Nephron (organoid): ENCODE data around the gene MUC5AC.
"Not testable (repeated sequence)": the region's sequence is repeated elsewhere in the genome, so short reads cannot be mapped to it uniquely, and the experiment has no call there.

Experiments used
- H3K27ac Mint-ChIP-seq, 3 experiments: 2 replicates each; pipeline ENCODE4 v1.8.0; 2020; ENCODE audit warnings: mixed read lengths in 3 of 3, mild to moderate bottlenecking in 2 of 3, moderate library complexity in 1 of 3
- H3K27me3 Mint-ChIP-seq: 2 replicates; pipeline ENCODE4 v1.8.0; 2021; ENCODE audit warnings: low read depth, mild to moderate bottlenecking, moderate library complexity, mixed read lengths
- H3K36me3 Mint-ChIP-seq: 2 replicates; pipeline ENCODE4 v1.8.0; 2020; ENCODE audit warnings: low read depth, mixed read lengths
- H3K4me1 Mint-ChIP-seq: 2 replicates; pipeline ENCODE4 v1.8.0; 2020; ENCODE audit warnings: mixed read lengths
- H3K4me3 Mint-ChIP-seq, 3 experiments: 2 replicates each; pipeline ENCODE4 v1.8.0; 2020; ENCODE audit warnings: mild to moderate bottlenecking in 3 of 3, mixed read lengths in 3 of 3, moderate library complexity in 2 of 3
- H3K9me3 Mint-ChIP-seq: 2 replicates; pipeline ENCODE4 v1.8.0; 2020; ENCODE audit warnings: mixed read lengths
- CTCF ChIP-seq, 3 experiments: fragments of 200-600 bp; sonication (generic); IDR thresholded peaks; one replicate each; pipeline ENCODE4 v1.5.0; 2021; ENCODE audit warnings: antibody characterized with exemption in 3 of 3; ENCODE audit not compliant: unreplicated experiment in 3 of 3

Gene MUC5AC

DNA sequence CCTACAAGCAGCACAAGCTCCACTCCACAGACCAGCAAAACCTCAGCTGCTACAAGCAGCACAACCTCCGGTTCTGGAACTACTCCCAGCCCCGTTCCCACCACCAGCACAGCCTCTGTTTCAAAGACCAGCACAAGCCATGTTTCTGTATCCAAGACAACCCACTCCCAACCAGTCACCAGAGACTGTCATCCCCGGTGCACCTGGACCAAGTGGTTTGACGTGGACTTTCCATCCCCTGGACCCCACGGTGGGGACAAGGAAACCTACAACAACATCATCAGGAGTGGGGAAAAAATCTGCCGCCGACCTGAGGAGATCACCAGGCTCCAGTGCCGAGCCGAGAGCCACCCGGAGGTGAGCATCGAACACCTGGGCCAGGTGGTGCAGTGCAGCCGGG lies 32.1 kb downstream of the MUC5AC start:
- not testable (repeated sequence) for H3K4me3 Mint-ChIP-seq, H3K4me1 Mint-ChIP-seq, H3K36me3 Mint-ChIP-seq, H3K27ac Mint-ChIP-seq, H3K9me3 Mint-ChIP-seq, H3K27me3 Mint-ChIP-seq

DNA sequence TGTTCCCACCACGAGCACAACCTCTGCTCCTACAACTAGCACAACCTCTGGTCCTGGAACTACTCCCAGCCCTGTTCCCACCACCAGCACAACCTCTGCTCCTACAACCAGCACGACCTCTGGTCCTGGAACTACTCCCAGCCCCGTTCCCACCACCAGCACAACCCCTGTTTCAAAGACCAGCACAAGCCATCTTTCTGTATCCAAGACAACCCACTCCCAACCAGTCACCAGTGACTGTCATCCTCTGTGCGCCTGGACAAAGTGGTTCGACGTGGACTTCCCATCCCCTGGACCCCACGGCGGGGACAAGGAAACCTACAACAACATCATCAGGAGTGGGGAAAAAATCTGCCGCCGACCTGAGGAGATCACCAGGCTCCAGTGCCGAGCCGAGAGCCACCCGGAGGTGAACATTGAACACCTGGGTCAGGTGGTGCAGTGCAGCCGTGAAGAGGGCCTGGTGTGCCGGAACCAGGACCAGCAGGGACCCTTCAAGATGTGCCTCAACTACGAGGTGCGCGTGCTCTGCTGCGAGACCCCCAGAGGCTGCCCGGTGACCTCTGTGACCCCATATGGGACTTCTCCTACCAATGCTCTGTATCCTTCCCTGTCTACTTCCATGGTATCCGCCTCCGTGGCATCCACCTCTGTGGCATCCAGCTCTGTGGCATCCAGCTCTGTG lies 34.2 kb downstream of the MUC5AC start:
- H3K4me3 Mint-ChIP-seq, H3K4me1 Mint-ChIP-seq, H3K9me3 Mint-ChIP-seq, H3K27ac Mint-ChIP-seq, H3K36me3 Mint-ChIP-seq, H3K27me3 Mint-ChIP-seq: not testable (repeated sequence)

DNA sequence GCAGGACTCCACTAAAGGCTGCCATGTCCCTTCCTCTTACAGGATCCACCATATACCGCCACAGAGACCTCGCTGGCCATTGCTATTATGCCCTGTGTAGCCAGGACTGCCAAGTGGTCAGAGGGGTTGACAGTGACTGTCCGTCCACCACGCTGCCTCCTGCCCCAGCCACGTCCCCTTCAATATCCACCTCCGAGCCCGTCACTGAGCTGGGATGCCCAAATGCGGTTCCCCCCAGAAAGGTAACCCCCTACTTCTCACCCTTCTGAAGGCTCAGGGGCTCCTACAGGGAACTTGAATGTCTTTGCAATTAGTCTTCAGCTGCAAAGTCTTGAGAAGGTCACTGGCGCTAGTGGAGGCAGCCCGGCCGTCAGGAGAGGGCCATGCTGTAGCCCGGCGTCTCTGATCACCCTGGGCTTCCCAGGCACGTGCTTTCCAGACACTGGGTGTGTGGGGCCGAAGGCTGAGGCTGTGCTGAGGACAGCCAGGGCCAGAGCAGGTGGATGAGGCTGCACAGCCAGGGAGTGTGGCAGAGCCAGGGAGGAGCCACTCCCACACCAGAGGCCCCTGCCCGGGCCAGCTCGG lies 35.1 kb downstream of the MUC5AC start:
- no peaks in the 10 kb centered on the region for H3K4me1 Mint-ChIP-seq
- H3K27me3 Mint-ChIP-seq: peaks cover 5% of the 10 kb centered on the region

GRCh38 chr11:1193326-1194230 lies 35.8 kb downstream of the MUC5AC start:
- H3K27me3 Mint-ChIP-seq: peaks cover 5% of the 10 kb centered on the region
- no peak for TF ChIP-seq CTCF (IDR thresholded peaks at IDR 0.05; ENCODE audit: unreplicated experiment in 3 of 3)
- no peak overlapping the region for H3K4me3 Mint-ChIP-seq
- peaks cover 3% of the 10 kb centered on the region for H3K9me3 Mint-ChIP-seq
- no peaks in the 10 kb centered on the region for H3K4me1 Mint-ChIP-seq
- H3K27ac Mint-ChIP-seq: no peak overlapping the region
- H3K36me3 Mint-ChIP-seq: no peaks in the 10 kb centered on the region

More for the DNA sequence above, 35.1 kb downstream of the MUC5AC start:
- TF ChIP-seq CTCF (IDR thresholded peaks at IDR 0.05; ENCODE audit: unreplicated experiment in 3 of 3): no peak
- Mint-ChIP-seq H3K4me3 (no peak overlapping the region), H3K36me3 (no peaks in the 10 kb centered on the region), H3K9me3 (peaks cover 3% of the 10 kb centered on the region), H3K27ac (no peak overlapping the region)

DNA sequence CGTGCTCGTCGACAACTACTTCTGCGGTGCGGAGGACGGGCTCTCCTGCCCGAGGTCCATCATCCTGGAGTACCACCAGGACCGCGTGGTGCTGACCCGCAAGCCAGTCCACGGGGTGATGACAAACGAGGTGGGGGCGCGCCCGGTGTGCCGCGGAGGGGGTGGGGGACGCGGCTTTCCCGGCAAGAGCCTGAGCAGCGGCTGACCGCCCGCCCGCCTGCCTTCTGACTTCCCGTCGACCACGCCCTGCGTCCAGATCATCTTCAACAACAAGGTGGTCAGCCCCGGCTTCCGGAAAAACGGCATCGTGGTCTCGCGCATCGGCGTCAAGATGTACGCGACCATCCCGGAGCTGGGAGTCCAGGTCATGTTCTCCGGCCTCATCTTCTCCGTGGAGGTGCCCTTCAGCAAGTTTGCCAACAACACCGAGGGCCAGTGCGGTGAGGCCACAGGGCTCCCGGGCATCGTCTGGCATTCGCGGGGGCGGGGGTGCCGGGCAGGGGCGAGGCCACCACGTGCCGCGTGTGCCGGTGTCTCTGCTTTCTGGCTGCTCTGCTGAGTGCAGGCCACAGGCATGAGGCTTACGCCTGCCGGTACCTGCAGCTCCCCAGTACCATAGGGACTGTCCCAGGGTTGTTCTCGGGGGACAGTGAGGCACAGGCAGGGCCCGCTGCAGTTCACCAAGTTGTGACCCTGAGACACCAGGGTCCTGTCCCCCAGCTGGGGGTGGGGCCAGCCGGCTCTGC lies 36.7 kb downstream of the MUC5AC start:
- peaks cover 3% of the 10 kb centered on the region for H3K9me3 Mint-ChIP-seq
- H3K27ac Mint-ChIP-seq: no peak overlapping the region

More for the DNA sequence above, 36.7 kb downstream of the MUC5AC start:
- H3K27me3 Mint-ChIP-seq: peaks cover 5% of the 10 kb centered on the region
- no peaks in the 10 kb centered on the region for H3K36me3 Mint-ChIP-seq
- no peak overlapping the region for H3K4me3 Mint-ChIP-seq
- TF ChIP-seq CTCF (IDR thresholded peaks at IDR 0.05; ENCODE audit: unreplicated experiment in 3 of 3): no peak
- no peaks in the 10 kb centered on the region for H3K4me1 Mint-ChIP-seq
